Endothelial cell of umbilical vein (primary cell): ENCODE results near the gene LFNG. TPM values are rescaled to one million over a fixed set of nuclear protein-coding genes. Genes with fewer than 3 reads are reported as not detected.
"Not testable (repeated sequence)": the region's sequence is repeated elsewhere in the genome, so short reads cannot be mapped to it uniquely, and the experiment has no call there.

Experiments used
- BruUV-seq: library from RNA; stranded (reverse); fragments of 400-500 nt; replicated peaks from 2 replicates; lab custom pipeline; 2021; lab: Mats Ljungman, UMichigan
- CTCF ChIA-PET: fragments of 300-600, 350-600 bp; sonication (Branson Sonifier 250); formaldehyde crosslinking; loops from one replicate; lab custom pipeline; 2021; ENCODE audit warnings: antibody characterized with exemption, inconsistent platforms; lab: Charles Lee
- POLR2A ChIA-PET: fragments of 300-600, 350-600 bp; sonication (Branson Sonifier 250); formaldehyde crosslinking; loops from one replicate; lab custom pipeline; 2021; ENCODE audit warnings: antibody characterized with exemption, inconsistent platforms; lab: Charles Lee
- DNase-seq: peaks from one replicate; pipeline ENCODE4 v3.0.0-alpha.2; 2011; ENCODE audit warnings: low read depth, low spot score
- FAIRE-seq: peaks from 2 replicates; lab custom pipeline; 2011; peaks lifted over from hg19 to GRCh38; lab: Jason Lieb, UNC
- H2AFZ ChIP-seq: 2 replicates; pipeline ENCODE4 v1.6.0; 2012; ENCODE audit warnings: low read depth, low read length, control low read depth, inconsistent platforms
- H3K27ac ChIP-seq: 2 replicates; pipeline ENCODE4 v1.5.1; 2011; ENCODE audit warnings: low read depth, mild to moderate bottlenecking, control low read depth, low read length, moderate library complexity; ENCODE audit not compliant: insufficient read depth
- H3K27me3 ChIP-seq, 2 experiments: 2 replicates each; pipeline versions ENCODE4 v1.6.0 to v1.6.1; 2011; ENCODE audit warnings: low read length in 2 of 2, mixed read lengths in 1 of 2; ENCODE audit not compliant: control insufficient read depth in 2 of 2, insufficient read depth in 2 of 2
- H3K36me3 ChIP-seq, 2 experiments: 2 replicates in 1 of 2; 3 replicates in 1 of 2; pipeline ENCODE4 v1.5.1; 2011; ENCODE audit warnings: low read length in 2 of 2, mild to moderate bottlenecking in 1 of 2, moderate library complexity in 1 of 2; ENCODE audit not compliant: control insufficient read depth in 2 of 2, insufficient read depth in 2 of 2; ENCODE audit errors: extremely low read depth in 1 of 2
- H3K4me1 ChIP-seq: 3 replicates; pipeline ENCODE4 v1.5.1; 2011; ENCODE audit warnings: mild to moderate bottlenecking, low read length; ENCODE audit not compliant: control insufficient read depth, insufficient read depth; ENCODE audit errors: extremely low read depth
- H3K4me2 ChIP-seq: 2 replicates; pipeline ENCODE4 v1.6.1; 2011; ENCODE audit warnings: low read length, control low read depth, mixed read lengths; ENCODE audit not compliant: insufficient read depth
- H3K4me3 ChIP-seq, 3 experiments: fragments of 200-600 bp in 1 of 3; sonication (generic), shearing (Covaris generic) in 1 of 3; replicated peaks in 1 of 3; 2 replicates each; pipeline ENCODE4 v1.5.1; 2011 to 2016; ENCODE audit warnings: control low read depth in 3 of 3, low read length in 3 of 3, mild to moderate bottlenecking in 2 of 3, inconsistent platforms in 1 of 3, low read depth in 1 of 3, moderate library complexity in 1 of 3; ENCODE audit not compliant: insufficient read depth in 1 of 3
- H3K79me2 ChIP-seq: 2 replicates; pipeline ENCODE4 v1.6.0; 2012; ENCODE audit warnings: low read length, inconsistent platforms; ENCODE audit not compliant: control insufficient read depth, insufficient read depth
- H3K9ac ChIP-seq: replicated peaks from 2 replicates; pipeline ENCODE3; 2011; ENCODE audit warnings: low read length, control low read depth; ENCODE audit not compliant: insufficient read depth; ENCODE audit errors: extremely low read depth
- H3K9me1 ChIP-seq: replicated peaks from 3 replicates; pipeline ENCODE4 v1.6.0; 2011; ENCODE audit warnings: mild to moderate bottlenecking, low read length; ENCODE audit not compliant: control insufficient read depth, insufficient read depth; ENCODE audit errors: extremely low read depth
- H3K9me3 ChIP-seq: replicated peaks from 2 replicates; pipeline ENCODE4 v1.5.1; 2012; ENCODE audit warnings: low read length, inconsistent platforms; ENCODE audit not compliant: control insufficient read depth, insufficient read depth
- H4K20me1 ChIP-seq: replicated peaks from 2 replicates; pipeline ENCODE3; 2011; ENCODE audit warnings: mild to moderate bottlenecking, low read length; ENCODE audit not compliant: control insufficient read depth, insufficient read depth; ENCODE audit errors: extremely low read depth
- dilution Hi-C: fragments of 300-500 bp; cut with MboI; formaldehyde crosslinking; loops from one replicate; pipeline ENCODE4 v1.15.0; 2019; ENCODE audit warnings: low sequenced_read_pairs; ENCODE audit not compliant: extremely low pct_ligation_motif_present
- intact Hi-C: fragments of 100-400 bp; cut with micrococcal nuclease; formaldehyde crosslinking; loops from one replicate; pipeline ENCODE4 v1.10.0; 2022
- polyA plus RNA-seq, 4 experiments: library from polyadenylated mRNA; depleted of rRNA in 3 of 4; stranded (reverse) in 3 of 4; unstranded in 1 of 4; fragments of >200 nt; gene quantifications; 2 replicates each; pipeline versions ENCODE4 v1.2.1 to v1.2.3, GENCODE V29; 2011 to 2012; ENCODE audit warnings: missing spikeins in 1 of 4
- total RNA-seq: library from RNA; stranded (reverse); gene quantifications from 2 replicates; pipeline ENCODE4 v1.2.3, GENCODE V29; 2021

Gene LFNG
- total and polyA plus RNA-seq, 2 donors (not counting 3 experiments of a cell fraction or from before 2014, with no cell fraction given), result 12.6 to 13.1 TPM

DNA sequence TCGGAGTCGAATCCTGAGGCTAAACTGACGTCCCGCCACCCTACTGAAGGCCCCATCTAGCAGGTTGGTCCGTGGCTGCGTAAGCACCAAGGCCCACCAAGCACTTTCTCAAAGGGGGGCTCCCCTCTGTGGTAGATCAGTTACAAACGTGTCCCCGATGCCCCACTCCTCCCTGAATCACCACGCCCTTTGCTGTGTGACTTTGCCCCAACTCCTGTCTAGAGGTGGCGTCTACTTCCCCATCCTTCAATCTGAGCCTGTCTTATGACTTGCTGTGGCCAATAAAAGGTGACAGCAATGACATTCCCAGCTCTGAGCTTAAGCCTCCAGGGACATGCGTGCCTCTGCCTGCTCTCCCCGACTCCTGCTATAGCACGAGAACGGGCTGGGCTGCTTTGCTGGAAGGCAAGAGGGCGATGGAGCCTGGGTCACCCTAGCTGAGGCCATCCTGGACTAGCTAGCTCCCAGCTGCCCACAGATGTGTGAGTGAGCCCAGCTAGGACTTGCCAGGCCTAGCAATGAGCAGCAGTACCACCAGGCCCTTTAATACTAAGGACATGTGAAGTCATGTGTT lies 12.7 kb downstream of the LFNG start:
- H3K9ac ChIP-seq, FAIRE-seq, H3K4me2 ChIP-seq, H3K79me2 ChIP-seq, H2AFZ ChIP-seq, dilution Hi-C loops, H4K20me1 ChIP-seq, H3K36me3 ChIP-seq, CTCF ChIA-PET, H3K27ac ChIP-seq, H3K27me3 ChIP-seq, H3K9me1 ChIP-seq, DNase-seq, POLR2A ChIA-PET, BruUV-seq, intact Hi-C loops, H3K4me3 ChIP-seq, H3K9me3 ChIP-seq: not testable (repeated sequence)
- H3K4me1 ChIP-seq, result peaks cover 31% of the 10 kb centered on the region

- H3K27me3 ChIP-seq, H3K4me3 ChIP-seq, H3K9ac ChIP-seq, CTCF ChIA-PET, BruUV-seq, H3K36me3 ChIP-seq, intact Hi-C loops, H4K20me1 ChIP-seq, POLR2A ChIA-PET, H2AFZ ChIP-seq, H3K9me3 ChIP-seq, H3K4me2 ChIP-seq, dilution Hi-C loops, H3K9me1 ChIP-seq, H3K27ac ChIP-seq, DNase-seq, H3K79me2 ChIP-seq: not testable (repeated sequence)
- H3K4me1 ChIP-seq, result peaks cover 27% of the 10 kb centered on the region
- FAIRE-seq, result peak; percentile 40
Measured at GRCh38 chr7:2532816-2533215, 13.2 kb downstream of the LFNG start.

DNA sequence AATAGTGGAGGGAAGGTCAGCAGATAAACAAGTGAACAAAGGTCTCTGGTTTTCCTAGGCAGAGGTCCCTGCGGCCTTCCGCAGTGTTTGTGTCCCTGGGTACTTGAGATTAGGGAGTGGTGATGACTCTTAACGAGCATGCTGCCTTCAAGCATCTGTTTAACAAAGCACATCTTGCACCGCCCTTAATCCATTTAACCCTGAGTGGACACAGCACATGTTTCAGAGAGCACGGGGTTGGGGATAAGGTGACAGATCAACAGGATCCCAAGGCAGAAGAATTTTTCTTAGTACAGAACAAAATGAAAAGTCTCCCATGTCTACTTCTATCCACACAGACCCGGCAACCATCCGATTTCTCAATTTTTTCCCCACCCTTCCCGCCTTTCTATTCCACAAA lies 14.0 kb downstream of the LFNG start:
- H3K9me1 ChIP-seq, H3K27ac ChIP-seq, H4K20me1 ChIP-seq, CTCF ChIA-PET, H3K27me3 ChIP-seq, H3K9ac ChIP-seq, H3K36me3 ChIP-seq, H3K9me3 ChIP-seq, H3K4me2 ChIP-seq, intact Hi-C loops, H3K79me2 ChIP-seq, DNase-seq, H3K4me3 ChIP-seq, dilution Hi-C loops, POLR2A ChIA-PET, FAIRE-seq, H2AFZ ChIP-seq: not testable (repeated sequence)
- peaks cover 23% of the 10 kb centered on the region for H3K4me1 ChIP-seq
- TSS peak; percentile 24 for BruUV-seq

DNA sequence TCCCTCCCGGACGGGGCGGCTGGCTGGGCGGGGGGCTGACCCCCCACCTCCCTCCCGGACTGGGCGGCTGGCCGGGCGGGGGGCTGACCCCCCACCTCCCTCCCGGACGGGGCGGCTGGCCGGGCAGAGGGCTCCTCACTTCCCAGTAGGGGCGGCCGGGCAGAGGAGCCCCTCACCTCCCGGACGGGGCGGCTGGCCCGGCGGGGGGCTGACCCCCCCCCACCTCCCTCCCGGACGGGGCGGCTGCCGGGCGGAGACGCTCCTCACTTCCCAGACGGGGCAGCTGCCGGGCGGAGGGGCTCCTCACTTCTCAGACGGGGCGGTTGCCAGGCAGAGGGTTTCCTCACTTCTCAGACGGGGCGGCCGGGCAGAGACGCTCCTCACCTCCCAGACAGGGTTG lies 14.6 kb downstream of the LFNG start:
- H3K27ac ChIP-seq, H3K27me3 ChIP-seq, dilution Hi-C loops, POLR2A ChIA-PET, DNase-seq, H4K20me1 ChIP-seq, H3K9ac ChIP-seq, intact Hi-C loops, BruUV-seq, CTCF ChIA-PET, H3K9me1 ChIP-seq, H3K79me2 ChIP-seq, FAIRE-seq, H3K36me3 ChIP-seq, H3K4me2 ChIP-seq, H3K9me3 ChIP-seq, H3K4me3 ChIP-seq, H2AFZ ChIP-seq: not testable (repeated sequence)
- H3K4me1 ChIP-seq, result peaks cover 18% of the 10 kb centered on the region
